GM23338 (cell line): ENCODE measurements around the gene HDAC9. TPM values are rescaled to one million over a fixed set of nuclear protein-coding genes. Genes with fewer than 3 reads are reported as not detected.

Experiments
- ATAC-seq: fragments of 200-7000 bp; cut with Tn5 transposase; 3 replicates; pipeline ENCODE4 v1.9.1; 2020
- DNase-seq: peaks from one replicate; pipeline ENCODE4 v3.0.0-alpha.2; 2015; ENCODE audit warnings: low spot score
- H2AFZ ChIP-seq: fragments of 200-600 bp; sonication (generic); 2 replicates; pipeline ENCODE4 v1.8.0; 2016; ENCODE audit warnings: antibody characterized with exemption, mild to moderate bottlenecking, moderate library complexity
- H3F3A ChIP-seq: fragments of 200-600 bp; sonication (generic); replicated peaks from 2 replicates; pipeline ENCODE4 v1.8.0; 2017; ENCODE audit warnings: antibody characterized with exemption, mixed run types, low read depth
- H3K27ac ChIP-seq: fragments of 200-600 bp; sonication (generic); 2 replicates; pipeline ENCODE4 v1.6.1; 2016; ENCODE audit warnings: low read depth
- H3K27me3 ChIP-seq: fragments of 200-600 bp; sonication (generic); 2 replicates; pipeline ENCODE4 v1.8.0; 2016; ENCODE audit warnings: mild to moderate bottlenecking, mixed run types, moderate library complexity; ENCODE audit not compliant: insufficient read depth
- H3K36me3 ChIP-seq: fragments of 200-600 bp; sonication (generic); 2 replicates; pipeline ENCODE4 v1.8.0; 2016; ENCODE audit warnings: mild to moderate bottlenecking; ENCODE audit not compliant: insufficient read depth
- H3K4me1 ChIP-seq: fragments of 200-600 bp; sonication (generic); 2 replicates; pipeline ENCODE4 v1.8.0; 2016; ENCODE audit warnings: mild to moderate bottlenecking, moderate library complexity; ENCODE audit not compliant: insufficient read depth
- H3K4me2 ChIP-seq: fragments of 200-600 bp; sonication (generic); 2 replicates; pipeline ENCODE4 v1.7.1; 2017; ENCODE audit warnings: mixed run types
- H3K4me3 ChIP-seq: fragments of 200-600 bp; sonication (generic); 2 replicates; pipeline ENCODE4 v1.6.1; 2016; ENCODE audit warnings: mixed run types
- H3K79me2 ChIP-seq: fragments of 200-600 bp; sonication (generic); replicated peaks from 2 replicates; pipeline ENCODE4 v1.8.0; 2017; ENCODE audit warnings: mild to moderate bottlenecking; ENCODE audit not compliant: insufficient read depth
- H3K9me2 ChIP-seq: fragments of 200-600 bp; sonication (generic); 2 replicates; pipeline ENCODE4 v1.8.0; 2017; ENCODE audit not compliant: insufficient read depth
- H4K20me1 ChIP-seq: fragments of 200-600 bp; sonication (generic); replicated peaks from 2 replicates; pipeline ENCODE4 v1.8.0; 2017; ENCODE audit warnings: mild to moderate bottlenecking; ENCODE audit not compliant: insufficient read depth
- H3K27ac Mint-ChIP-seq: 2 replicates; pipeline ENCODE4 v1.8.0; 2020; ENCODE audit warnings: inconsistent platforms, mild to moderate bottlenecking, moderate library complexity, mixed read lengths
- H3K27me3 Mint-ChIP-seq: 3 replicates; pipeline ENCODE4 v1.8.0; 2022; ENCODE audit warnings: low read depth, mild to moderate bottlenecking, moderate library complexity, mixed read lengths, inconsistent platforms; ENCODE audit not compliant: insufficient read depth, poor library complexity
- H3K36me3 Mint-ChIP-seq: 3 replicates; pipeline ENCODE4 v1.8.0; 2021; ENCODE audit warnings: low read depth, mild to moderate bottlenecking, inconsistent platforms, moderate library complexity, mixed read lengths
- H3K4me1 Mint-ChIP-seq: 3 replicates; pipeline ENCODE4 v1.8.0; 2020; ENCODE audit warnings: mild to moderate bottlenecking, inconsistent platforms, mixed read lengths
- H3K4me3 Mint-ChIP-seq: 3 replicates; pipeline ENCODE4 v1.8.0; 2021; ENCODE audit warnings: moderate library complexity, mild to moderate bottlenecking, inconsistent platforms, mixed read lengths
- H3K9me3 Mint-ChIP-seq: 3 replicates; pipeline ENCODE4 v1.8.0; 2020; ENCODE audit warnings: moderate library complexity, mild to moderate bottlenecking, inconsistent platforms, mixed read lengths
- NANOG ChIP-seq: IDR thresholded peaks from 2 replicates; pipeline ENCODE4 v1.6.1; 2016; ENCODE audit warnings: antibody characterized with exemption, borderline replicate concordance
- POLR2AphosphoS5 ChIP-seq: IDR thresholded peaks from 2 replicates; pipeline ENCODE4 v1.6.1; 2016; ENCODE audit warnings: antibody characterized with exemption, low read depth
- REST ChIP-seq: IDR thresholded peaks from one replicate; pipeline ENCODE4 v1.6.1; 2018; ENCODE audit warnings: antibody characterized with exemption; ENCODE audit not compliant: unreplicated experiment
- STAT1 ChIP-seq: IDR thresholded peaks from one replicate; pipeline ENCODE4 v1.6.1; 2016; ENCODE audit warnings: antibody characterized with exemption; ENCODE audit not compliant: unreplicated experiment
- ZNF114 ChIP-seq: fragments of 250-450 bp; sonication (Bioruptor Pico); IDR thresholded peaks from 2 replicates; pipeline ENCODE4 v1.5.0; 2020; ENCODE audit warnings: mild to moderate bottlenecking, moderate library complexity
- ZNF462 ChIP-seq: fragments of 250-450 bp; sonication (Bioruptor Pico); IDR thresholded peaks from 2 replicates; pipeline ENCODE4 v1.5.0; 2020; ENCODE audit warnings: mild to moderate bottlenecking, moderate library complexity
- polyA plus RNA-seq: library from polyadenylated mRNA; unstranded; fragments of >200 nt; fragmentation: Nextera tagmentation; extraction: Ambion mirVana; gene quantifications from 2 replicates; pipeline ENCODE4 v1.2.1, GENCODE V29; 2016
- total RNA-seq: library from RNA; depleted of rRNA; stranded (reverse); fragments of >200 nt; shearing (Covaris generic); gene quantifications from 2 replicates; pipeline ENCODE4 v1.2.3, GENCODE V29; 2014
- TF ChIP-seq, protein P1 (sequence below): IDR thresholded peaks from 2 replicates; pipeline ENCODE4 v1.6.1; 2016; ENCODE audit warnings: antibody characterized with exemption

Gene HDAC9
- total and polyA plus RNA-seq, 2 experiments from 2014 or later = 8.3 to 18.5 TPM

DNA sequence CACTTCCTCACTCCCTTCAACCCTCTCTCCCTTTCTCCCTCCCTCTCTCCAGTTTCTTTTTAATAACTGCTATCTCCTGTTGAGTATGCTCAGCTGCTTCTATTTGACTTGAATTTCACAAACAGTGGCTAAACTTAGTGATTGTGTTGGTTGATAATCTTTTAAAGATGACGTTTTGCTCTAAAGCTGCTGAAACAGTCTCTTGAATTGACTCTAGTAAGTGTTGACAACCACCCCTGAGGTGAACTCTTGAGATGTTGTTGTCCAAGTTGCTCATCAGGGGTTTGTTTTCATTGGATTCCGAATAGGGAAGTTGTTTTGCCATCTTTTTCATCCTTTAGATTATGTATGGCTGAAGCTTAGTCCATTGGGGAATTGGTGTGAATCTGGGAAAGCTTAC is 445.7 kb downstream of the HDAC9 start:
- Histone ChIP-seq H3K4me3 (no peak overlapping the region), H3K36me3 (no peaks in the 10 kb centered on the region)

More for the DNA sequence above, 445.7 kb downstream of the HDAC9 start:
- ATAC-seq (no peak), DNase-seq (no peak)
- peak overlapping the region; percentile 42 for H3K4me2 ChIP-seq
- Mint-ChIP-seq H3K9me3 (no peaks in the 10 kb centered on the region), H3K36me3 (no peaks in the 10 kb centered on the region), H3K4me1 (peaks cover 32% of the 10 kb centered on the region), H3K4me3 (peak overlapping the region; percentile 12; the same call in 2 of the 3 replicates), H3K27ac (peak overlapping the region; percentile 72), H3K27me3 (peaks cover 3% of the 10 kb centered on the region)
- peaks cover 22% of the 10 kb centered on the region for H3K4me1 ChIP-seq
- H3K27ac ChIP-seq = peak overlapping the region; percentile 34
- H2AFZ ChIP-seq = no peak overlapping the region
- TF ChIP-seq ZNF462 (CRISPR knock-in tag) (no peak), STAT1 (no peak), ZNF114 (CRISPR knock-in tag) (no peak), POLR2AphosphoS5 (no peak), REST (no peak), NANOG (no peak)
- TF ChIP-seq, protein P1, sequence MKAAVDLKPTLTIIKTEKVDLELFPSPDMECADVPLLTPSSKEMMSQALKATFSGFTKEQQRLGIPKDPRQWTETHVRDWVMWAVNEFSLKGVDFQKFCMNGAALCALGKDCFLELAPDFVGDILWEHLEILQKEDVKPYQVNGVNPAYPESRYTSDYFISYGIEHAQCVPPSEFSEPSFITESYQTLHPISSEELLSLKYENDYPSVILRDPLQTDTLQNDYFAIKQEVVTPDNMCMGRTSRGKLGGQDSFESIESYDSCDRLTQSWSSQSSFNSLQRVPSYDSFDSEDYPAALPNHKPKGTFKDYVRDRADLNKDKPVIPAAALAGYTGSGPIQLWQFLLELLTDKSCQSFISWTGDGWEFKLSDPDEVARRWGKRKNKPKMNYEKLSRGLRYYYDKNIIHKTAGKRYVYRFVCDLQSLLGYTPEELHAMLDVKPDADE = no peak
- no peaks in the 10 kb centered on the region for H3K9me2 ChIP-seq
- H3K27me3 ChIP-seq = no peaks in the 10 kb centered on the region
- H4K20me1 ChIP-seq = no peaks in the 10 kb centered on the region
- H3K79me2 ChIP-seq = no peaks in the 10 kb centered on the region
- H3F3A ChIP-seq = no peaks in the 10 kb centered on the region
